ENCODE data around the gene ZFHX3. TPM values are rescaled to one million over a fixed set of nuclear protein-coding genes. Genes with fewer than 3 reads are reported as not detected.
A peak's percentile ranks its signal among the peaks of the same experiment; 100 is the strongest.

The ZFHX3 gene
- total RNA-seq, 1 donor from 2014 or later: 44.6 TPM

DNA sequence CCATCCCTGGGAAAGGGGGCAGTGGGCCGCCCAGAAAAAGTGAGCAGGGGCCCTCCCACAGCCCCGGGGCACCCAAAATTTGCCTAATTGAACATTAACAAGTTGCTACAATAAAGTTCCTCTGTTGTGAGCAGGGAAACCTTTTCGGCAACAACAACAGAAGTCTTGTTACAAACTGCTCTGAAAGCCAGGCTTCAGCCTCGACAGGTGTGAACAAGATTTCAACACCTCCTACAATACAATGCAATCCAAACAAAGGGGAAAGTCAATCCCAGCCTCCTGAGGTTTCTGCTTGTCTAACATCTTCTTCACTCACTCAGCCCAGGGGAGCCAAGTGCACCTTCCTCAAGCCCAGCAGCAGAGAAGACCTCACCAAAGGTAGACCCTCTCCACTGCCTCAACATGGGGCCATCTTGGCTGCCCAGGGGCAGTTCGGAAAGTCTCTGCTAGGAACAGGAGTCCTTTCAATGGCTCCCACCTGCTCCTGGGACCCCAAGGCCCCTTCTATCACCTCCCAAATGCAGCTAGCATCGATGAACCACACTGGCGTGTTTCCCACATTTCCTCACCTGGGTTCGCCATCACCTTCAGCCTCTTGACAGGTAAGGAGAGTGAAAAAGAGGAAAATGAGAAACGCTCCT lies 19.1 kb downstream of the ZFHX3 start:
- intact Hi-C loops (cut with DNase I): no loop called here
- peak; percentile 22 for DNase-seq (ENCODE audit: low spot score)
- ATAC-seq: no peak

- ATAC-seq (no peak), DNase-seq (ENCODE audit: low spot score) (peak; percentile 49)
- intact Hi-C loops (cut with DNase I): no loop called here
Observed at GRCh38 chr16:73028263-73028662, 19.7 kb downstream of the ZFHX3 start.

DNA sequence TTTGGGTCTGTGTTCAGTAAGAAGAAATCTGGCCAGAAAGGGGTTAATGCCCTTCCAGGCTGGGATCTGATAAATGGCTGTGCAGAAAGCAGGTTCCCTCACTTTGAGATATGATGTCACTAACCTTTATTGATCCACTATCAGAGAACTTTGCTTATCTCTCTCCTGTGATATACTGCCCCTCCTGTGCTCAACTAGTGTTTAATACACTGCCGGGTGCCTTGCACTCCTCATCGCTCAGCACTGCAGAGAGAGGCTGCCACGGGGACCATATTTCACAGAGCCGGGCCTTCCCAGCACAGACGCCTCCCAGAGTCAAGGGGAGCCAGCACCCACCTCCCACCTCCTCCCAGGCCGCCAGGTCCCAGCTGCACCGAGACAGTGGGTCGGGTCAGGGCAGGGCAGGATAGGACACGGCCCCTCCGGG lies 20.2 kb downstream of the ZFHX3 start:
- ATAC-seq (no peak), DNase-seq (ENCODE audit: low spot score) (peak; percentile 53)
- intact Hi-C loops (cut with DNase I): no loop called here

GRCh38 chr16:73026754-73027684 lies 20.9 kb downstream of the ZFHX3 start:
- DNase-seq (ENCODE audit: low spot score): peak; percentile 17
- intact Hi-C loops (cut with DNase I): no loop called here
- no peak for ATAC-seq

- intact Hi-C loops (cut with DNase I): no loop called here
- ATAC-seq: peak; percentile 38
- peak; percentile 56 for DNase-seq (ENCODE audit: low spot score)
Observed at GRCh38 chr16:73025856-73026210, 22.1 kb downstream of the ZFHX3 start.

GRCh38 chr16:73025151-73025855 lies 22.6 kb downstream of the ZFHX3 start:
- intact Hi-C loops (cut with DNase I): no loop called here
- DNase-seq (ENCODE audit: low spot score) (peak; percentile 56), ATAC-seq (peak; percentile 34)

- ATAC-seq: no peak
- intact Hi-C loops (cut with DNase I): no loop called here
- peak; percentile 45 for DNase-seq (ENCODE audit: low spot score)
Observed at GRCh38 chr16:73024571-73025105, 23.3 kb downstream of the ZFHX3 start.

- no peak for ATAC-seq
- intact Hi-C loops (cut with DNase I): no loop called here
- peak; percentile 45 for DNase-seq (ENCODE audit: low spot score)
Observed at GRCh38 chr16:73023752-73024570, 24.0 kb downstream of the ZFHX3 start.

- intact Hi-C loops (cut with DNase I): no loop called here
- peak; percentile 42 for DNase-seq (ENCODE audit: low spot score)
- ATAC-seq: no peak
Observed at GRCh38 chr16:73023320-73023719, 24.6 kb downstream of the ZFHX3 start.

DNA sequence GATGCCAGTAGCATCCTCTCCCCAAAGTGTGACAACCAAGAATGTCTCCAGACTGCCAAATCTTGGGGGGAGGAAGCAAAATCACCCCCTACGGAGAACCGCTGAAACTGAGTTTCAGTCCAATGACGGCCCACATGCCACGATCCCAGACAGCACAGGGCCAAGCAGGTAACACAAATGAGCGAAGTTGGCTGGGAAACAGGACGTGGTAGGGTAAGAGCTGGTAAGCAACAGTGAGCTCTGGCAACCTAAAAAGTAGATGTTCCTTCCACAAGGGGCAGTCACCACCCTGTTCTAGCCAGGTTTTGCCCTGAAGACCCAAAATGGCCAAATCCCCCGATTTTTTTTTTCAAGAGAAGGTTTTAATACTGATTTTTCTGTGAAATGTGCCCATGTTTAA lies 25.4 kb downstream of the ZFHX3 start:
- DNase-seq (ENCODE audit: low spot score) (peak; percentile 36), ATAC-seq (no peak)
- intact Hi-C loops (cut with DNase I): no loop called here

GRCh38 chr16:73021866-73022495 lies 25.9 kb downstream of the ZFHX3 start:
- peak; percentile 52 for DNase-seq (ENCODE audit: low spot score)
- intact Hi-C loops (cut with DNase I): no loop called here
- no peak for ATAC-seq

DNA sequence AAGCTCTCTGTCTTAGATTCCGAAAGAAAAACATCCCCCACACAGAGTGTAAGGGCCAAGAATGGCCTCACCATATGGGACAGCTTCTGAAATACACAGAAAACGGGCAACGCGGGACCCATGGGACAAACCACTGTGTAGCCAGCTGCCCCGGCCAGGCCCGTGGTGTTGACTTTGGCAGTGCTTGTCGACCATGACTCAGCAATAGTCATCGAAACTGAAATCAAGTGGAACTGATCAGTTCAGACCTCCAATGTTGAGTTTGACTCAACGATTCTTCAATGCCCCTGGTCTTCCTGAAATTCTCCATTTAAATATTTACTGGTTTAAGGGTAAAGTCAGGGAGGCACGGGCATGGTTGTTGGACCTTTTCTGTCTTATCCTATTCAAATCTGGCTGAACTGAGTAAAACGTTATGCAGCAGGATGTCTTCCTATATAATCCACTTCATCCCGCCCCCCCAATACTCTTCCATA lies 27.5 kb downstream of the ZFHX3 start:
- DNase-seq (ENCODE audit: low spot score): peak; percentile 88
- ATAC-seq: peak; percentile 96
- intact Hi-C loops (cut with DNase I): no loop called here

DNA sequence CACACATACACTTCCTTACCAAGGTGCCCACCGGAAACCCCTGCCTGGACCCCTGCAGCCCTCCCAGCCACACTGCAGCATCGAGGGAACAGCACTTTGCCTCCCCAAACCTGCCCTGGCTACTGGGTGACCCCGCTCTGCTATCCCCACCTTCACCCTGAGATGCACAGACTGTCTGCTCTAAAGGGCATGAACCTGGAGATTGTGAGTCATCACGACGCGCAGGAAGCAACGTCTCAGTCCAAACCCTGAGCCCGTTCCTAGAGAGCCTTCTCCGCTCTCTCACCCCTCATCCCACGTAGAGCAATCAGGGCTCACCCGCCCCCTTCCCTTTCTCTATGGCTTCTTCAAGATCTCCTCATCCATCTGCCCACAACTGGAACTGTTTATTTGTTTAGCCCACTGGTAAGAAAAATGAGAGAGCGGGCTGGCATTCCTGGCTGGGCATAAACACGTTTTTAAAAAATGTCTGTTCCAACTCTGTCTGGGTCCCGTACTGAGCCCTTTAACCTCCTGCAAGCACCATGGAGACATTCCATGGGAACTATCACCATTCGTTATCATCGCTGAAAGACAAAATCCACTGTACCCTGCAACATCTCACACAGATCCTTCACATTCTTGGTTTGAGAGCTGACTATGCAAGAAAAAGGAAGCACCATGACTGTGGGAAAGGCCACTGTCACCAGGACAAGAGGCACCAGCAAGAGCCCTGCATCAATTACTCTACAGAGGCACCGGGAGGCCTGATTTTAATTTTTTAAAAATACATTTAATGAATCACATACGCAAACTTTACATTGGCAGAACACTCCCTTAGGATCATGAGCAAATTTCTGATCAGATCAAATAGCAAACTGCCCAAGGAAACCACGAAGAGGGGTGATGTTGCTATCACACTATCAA lies 28.2 kb downstream of the ZFHX3 start:
- ATAC-seq (peak; percentile 64), DNase-seq (ENCODE audit: low spot score) (peak; percentile 52)
- intact Hi-C loops (cut with DNase I): no loop called here

GRCh38 chr16:73018821-73019456 lies 29.0 kb downstream of the ZFHX3 start:
- ATAC-seq: no peak
- intact Hi-C loops (cut with DNase I): no loop called here
- DNase-seq (ENCODE audit: low spot score): peak; percentile 51

DNA sequence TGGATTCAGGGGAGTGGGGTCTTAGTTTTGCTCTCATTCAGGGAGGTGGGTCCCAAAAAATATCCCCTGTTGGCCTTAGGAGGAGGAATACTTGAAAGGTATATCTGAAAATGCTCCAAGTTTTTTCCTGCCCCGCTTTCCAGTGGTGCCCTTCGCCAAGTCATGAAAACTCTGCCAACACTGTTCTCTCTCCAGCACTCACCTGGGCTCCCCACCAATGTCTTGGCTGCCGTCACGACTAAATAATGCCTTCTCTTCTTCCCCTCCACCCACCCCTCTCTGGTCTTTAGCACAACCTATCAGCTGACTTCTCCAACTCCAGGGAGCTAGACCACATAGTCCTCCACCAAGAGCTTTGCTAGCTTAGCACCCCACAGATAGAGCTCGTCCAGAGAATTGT lies 30.6 kb downstream of the ZFHX3 start:
- ATAC-seq (no peak), DNase-seq (ENCODE audit: low spot score) (peak; percentile 21)
- intact Hi-C loops (cut with DNase I): no loop called here

DNA sequence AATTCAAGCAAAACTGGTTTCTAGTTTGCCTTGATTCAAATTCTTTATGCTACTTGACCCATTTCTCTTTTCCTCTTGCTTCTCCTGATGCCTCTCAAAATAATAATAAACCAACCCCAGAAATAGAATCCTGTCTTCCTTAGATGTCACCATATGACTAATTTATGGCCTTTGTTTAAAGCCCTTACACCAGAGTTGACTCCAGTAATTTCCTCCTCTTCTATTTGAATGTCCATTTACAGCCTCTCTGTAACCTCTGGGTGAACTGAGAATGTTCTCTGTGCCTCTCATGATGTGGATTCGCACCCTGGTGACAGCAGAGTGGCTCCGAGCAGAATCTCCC lies 31.5 kb downstream of the ZFHX3 start:
- no peak for ATAC-seq
- intact Hi-C loops (cut with DNase I): no loop called here
- DNase-seq (ENCODE audit: low spot score): no peak

Measured in sciatic nerve (tissue), 2 donors.